HEK293 (cell line): Measurements from ENCODE around the gene PLD3.

Experiments used
- CTCF ChIA-PET: fragments of 350-600 bp; formaldehyde crosslinking; extraction: SDS; loops from one replicate; lab custom pipeline; 2021; ENCODE audit warnings: antibody characterized with exemption; lab: Yijun Ruan, JAX
- POLR2A ChIA-PET: fragments of 300-600 bp; formaldehyde crosslinking; extraction: SDS; loops from one replicate; lab custom pipeline; 2020; ENCODE audit warnings: antibody characterized with exemption, inconsistent platforms; lab: Yijun Ruan, JAX
- H3K27ac ChIP-seq: fragments of 200-500 bp; sonication (Bioruptor generic); 2 replicates; pipeline ENCODE4 v1.5.1; 2014; ENCODE audit warnings: low read depth, low read length, control low read depth, inconsistent platforms; ENCODE audit errors: extremely low read depth
- H3K36me3 ChIP-seq, 2 experiments: fragments of 200-500 bp in 1 of 2; sonication (Bioruptor generic) in 1 of 2; 1 replicate in 1 of 2; 2 replicates in 1 of 2; pipeline ENCODE4 v1.5.1; 2014 to 2017; ENCODE audit warnings: inconsistent platforms in 2 of 2, low read length in 2 of 2; ENCODE audit not compliant: control insufficient read depth in 2 of 2, insufficient read depth in 1 of 2
- H3K4me1 ChIP-seq: fragments of 200-500 bp; sonication (Bioruptor generic); 2 replicates; pipeline ENCODE4 v1.5.1; 2014; ENCODE audit warnings: mild to moderate bottlenecking, low read length, inconsistent platforms; ENCODE audit not compliant: control insufficient read depth, insufficient read depth
- H3K4me3 ChIP-seq: 2 replicates; pipeline ENCODE4 v1.5.1; 2011; ENCODE audit warnings: low read depth, mild to moderate bottlenecking, control low read depth, low read length, moderate library complexity
- H3K9me3 ChIP-seq: fragments of 200-500 bp; sonication (Bioruptor generic); 2 replicates; pipeline ENCODE4 v1.5.1; 2014; ENCODE audit warnings: low read depth, low read length, inconsistent platforms; ENCODE audit not compliant: control insufficient read depth, insufficient read depth
- EGR2 ChIP-seq: fragments of 450-650 bp; formaldehyde crosslinking; IDR thresholded peaks from 2 replicates; pipeline ENCODE4 v1.5.1; 2016; ENCODE audit warnings: low read depth, missing biosample characterization, missing genetic modification characterization
- GLIS1 ChIP-seq: fragments of 450-650 bp; formaldehyde crosslinking; IDR thresholded peaks from 2 replicates; pipeline ENCODE4 v1.5.1; 2016; ENCODE audit warnings: missing biosample characterization, missing genetic modification characterization
- GLIS2 ChIP-seq: fragments of 450-650 bp; formaldehyde crosslinking; IDR thresholded peaks from 2 replicates; pipeline ENCODE4 v1.5.1; 2016; ENCODE audit warnings: missing biosample characterization, missing genetic modification characterization
- PRDM10 ChIP-seq: fragments of 450-650 bp; formaldehyde crosslinking; IDR thresholded peaks from 2 replicates; pipeline ENCODE4 v1.5.1; 2016; ENCODE audit warnings: missing biosample characterization, missing genetic modification characterization
- PRDM2 ChIP-seq: fragments of 450-650 bp; formaldehyde crosslinking; IDR thresholded peaks from 2 replicates; pipeline ENCODE4 v1.5.1; 2016; ENCODE audit warnings: missing biosample characterization, missing genetic modification characterization, borderline replicate concordance
- REPIN1 ChIP-seq: fragments of 450-650 bp; formaldehyde crosslinking; IDR thresholded peaks from 2 replicates; pipeline ENCODE4 v1.5.1; 2017; ENCODE audit warnings: missing biosample characterization, missing genetic modification characterization, low read depth
- SP2 ChIP-seq: fragments of 450-650 bp; formaldehyde crosslinking; IDR thresholded peaks from 2 replicates; pipeline ENCODE4 v1.5.1; 2016; ENCODE audit warnings: missing biosample characterization, missing genetic modification characterization
- ZIC2 ChIP-seq: fragments of 450-650 bp; formaldehyde crosslinking; IDR thresholded peaks from 2 replicates; pipeline ENCODE4 v1.5.1; 2016; ENCODE audit warnings: missing biosample characterization, missing genetic modification characterization
- ZNF121 ChIP-seq: fragments of 450-650 bp; formaldehyde crosslinking; IDR thresholded peaks from 2 replicates; pipeline ENCODE4 v1.5.1; 2016; ENCODE audit warnings: missing biosample characterization, missing genetic modification characterization
- ZNF280D ChIP-seq: fragments of 450-650 bp; formaldehyde crosslinking; IDR thresholded peaks from 2 replicates; pipeline ENCODE4 v1.5.1; 2016; ENCODE audit warnings: missing biosample characterization, missing genetic modification characterization
- ZNF350 ChIP-seq: fragments of 450-650 bp; formaldehyde crosslinking; IDR thresholded peaks from 2 replicates; pipeline ENCODE4 v1.5.0; 2017; ENCODE audit warnings: missing biosample characterization, mild to moderate bottlenecking, missing genetic modification characterization
- ZNF354C ChIP-seq: fragments of 450-650 bp; formaldehyde crosslinking; IDR thresholded peaks from 2 replicates; pipeline ENCODE4 v1.5.1; 2016; ENCODE audit warnings: missing biosample characterization, missing genetic modification characterization, low read depth, borderline replicate concordance
- ZNF510 ChIP-seq: fragments of 450-650 bp; formaldehyde crosslinking; IDR thresholded peaks from 2 replicates; pipeline ENCODE4 v1.5.1; 2018; ENCODE audit warnings: mild to moderate bottlenecking, missing genetic modification characterization, missing biosample characterization; ENCODE audit not compliant: insufficient replicate concordance
- ZNF549 ChIP-seq: fragments of 450-650 bp; IDR thresholded peaks from 2 replicates; pipeline ENCODE4 v1.5.1; 2018; ENCODE audit warnings: missing biosample characterization, missing genetic modification characterization, mild to moderate bottlenecking, inconsistent platforms, moderate library complexity
- ZNF645 ChIP-seq: fragments of 450-650 bp; formaldehyde crosslinking; IDR thresholded peaks from 2 replicates; pipeline ENCODE4; 2016; ENCODE audit warnings: missing biosample characterization, missing genetic modification characterization
- ZNF76 ChIP-seq: fragments of 450-650 bp; formaldehyde crosslinking; IDR thresholded peaks from 2 replicates; pipeline ENCODE4; 2016; ENCODE audit warnings: low read depth, missing biosample characterization, missing genetic modification characterization, borderline replicate concordance

The PLD3 gene

GRCh38 chr19:40357640-40358039 is 9.1 kb downstream of the PLD3 start:
- Histone ChIP-seq H3K9me3 (no peaks in the 10 kb centered on the region), H3K27ac (no peak overlapping the region), H3K4me3 (no peak overlapping the region), H3K36me3 (peaks cover 0 to 46% of the 10 kb centered on the region in 2 experiments; a peak in 2 of 3 replicates), H3K4me1 (peaks cover 17% of the 10 kb centered on the region)
- ChIA-PET CTCF (interaction anchor here (0.6 to 1.7 kb wide), 2 partner anchors 52 to 964 kb away, joined by 3 to 6 read pairs; no protein-coding TSS in a partner anchor), POLR2A (interaction anchor here (0.7 kb wide), 1 partner anchor 68 kb away, joined by 3 read pairs; the partner anchor contains the start of gene SERTAD1)
- no peak for TF ChIP-seq REPIN1 (tag by site-specific recombination)
- TF ChIP-seq PRDM2 (tag by site-specific recombination), result no peak
- no peak for TF ChIP-seq ZNF350 (tag by site-specific recombination)
- TF ChIP-seq ZNF510 (tag by site-specific recombination), result no peak

GRCh38 chr19:40358773-40359172 is 10.3 kb downstream of the PLD3 start:
- H3K27ac ChIP-seq, result no peak overlapping the region
- H3K4me3 ChIP-seq, result no peak overlapping the region
- ChIA-PET CTCF (interaction anchor here (0.6 to 1.1 kb wide), 2 partner anchors 40 to 62 kb away, joined by 4 read pairs; no protein-coding TSS in a partner anchor), POLR2A (interaction anchor here (0.8 to 0.9 kb wide), 2 partner anchors 9 to 10 kb away, joined by 3 to 4 read pairs; partner anchors contain the start of genes C19orf47 and PLD3)
- H3K9me3 ChIP-seq, result no peaks in the 10 kb centered on the region
- H3K36me3 ChIP-seq, result peaks cover 0 to 39% of the 10 kb centered on the region in 2 experiments; a peak in 2 of 3 replicates
- H3K4me1 ChIP-seq, result peaks cover 17% of the 10 kb centered on the region
- 0 out of 2 replicates have a peak, but pooled peaks have one; percentile 29 for TF ChIP-seq GLIS2 (tag by site-specific recombination)
- TF ChIP-seq EGR2 (tag by site-specific recombination), result peak; percentile 13; the same call in 1 of the 2 replicates
- no peak for TF ChIP-seq ZNF354C
- TF ChIP-seq ZIC2 (tag by site-specific recombination), result peak; percentile 56
- no peak for TF ChIP-seq ZNF76 (tag by site-specific recombination)
- TF ChIP-seq ZNF121, result no peak
- TF ChIP-seq ZNF280D (tag by site-specific recombination), result no peak
- peak; percentile 81 for TF ChIP-seq PRDM10
- TF ChIP-seq ZNF645 (tag by site-specific recombination), result peak; percentile 28; the same call in 1 of the 2 replicates
- no peak for TF ChIP-seq ZNF549 (tag by site-specific recombination)
- TF ChIP-seq GLIS1 (tag by site-specific recombination), result peak; percentile 98
- TF ChIP-seq SP2 (tag by site-specific recombination), result peak; percentile 20; the same call in 1 of the 2 replicates
